Mucosa of descending colon (tissue), 3 donors: Measurements from ENCODE around the gene GRM6. TPM values are rescaled to one million over a fixed set of nuclear protein-coding genes. Genes with fewer than 3 reads are reported as not detected.

Source experiments
- ATAC-seq: fragments of 200-7000 bp; cut with Tn5 transposase; one replicate; pipeline ENCODE4 v1.9.1; 2020; ENCODE audit warnings: mild to moderate bottlenecking, moderate library complexity
- DNase-seq, 3 donors: peaks; one replicate each; pipeline ENCODE4 v3.0.0-alpha.2; 2020
- H3K36me3 ChIP-seq: fragments of 200-600 bp; one replicate; pipeline ENCODE4 v1.8.0; 2021; ENCODE audit warnings: low read depth, mild to moderate bottlenecking
- H3K4me1 ChIP-seq: fragments of 200-600 bp; one replicate; pipeline ENCODE4 v1.8.0; 2021; ENCODE audit warnings: low read depth, mild to moderate bottlenecking
- H3K4me3 ChIP-seq: fragments of 200-600 bp; one replicate; pipeline ENCODE4 v1.8.0; 2021; ENCODE audit warnings: mild to moderate bottlenecking
- H3K9me3 ChIP-seq: fragments of 200-600 bp; one replicate; pipeline ENCODE4 v1.8.0; 2021; ENCODE audit warnings: mild to moderate bottlenecking
- CTCF ChIP-seq: fragments of 200-600 bp; IDR thresholded peaks from one replicate; pipeline ENCODE4 v1.8.0; 2022; ENCODE audit warnings: antibody characterized with exemption, mild to moderate bottlenecking
- intact Hi-C, 2 donors: fragments of 100-400 bp; cut with DNase I in 1 of 2; cut with micrococcal nuclease in 1 of 2; formaldehyde crosslinking; loops; one replicate each; pipeline versions ENCODE4 v1.11.0 to v1.11.1; 2022; cut with DNase I, micrococcal nuclease
- total RNA-seq, 3 donors: library from RNA; stranded (reverse); fragmentation: NEBNext Ultra II Directional in 2 of 3; extraction: Animal tissue kit (Norgen Biotek cat#: 25700) in 2 of 3; gene quantifications; one replicate each; pipeline versions ENCODE4 v1.2.1 to v1.2.4, GENCODE V29; 2021 to 2023
- donor health status: DM: no; HTN: no; CAD: no; lungs with moderate emphysema.
- donor health status: DM: no; HTN: no; CAD: no.
- donor health status: DM: no; HTN: yes; CAD: no.

Gene GRM6
- total RNA-seq, 3 donors from 2014 or later = not detected

DNA sequence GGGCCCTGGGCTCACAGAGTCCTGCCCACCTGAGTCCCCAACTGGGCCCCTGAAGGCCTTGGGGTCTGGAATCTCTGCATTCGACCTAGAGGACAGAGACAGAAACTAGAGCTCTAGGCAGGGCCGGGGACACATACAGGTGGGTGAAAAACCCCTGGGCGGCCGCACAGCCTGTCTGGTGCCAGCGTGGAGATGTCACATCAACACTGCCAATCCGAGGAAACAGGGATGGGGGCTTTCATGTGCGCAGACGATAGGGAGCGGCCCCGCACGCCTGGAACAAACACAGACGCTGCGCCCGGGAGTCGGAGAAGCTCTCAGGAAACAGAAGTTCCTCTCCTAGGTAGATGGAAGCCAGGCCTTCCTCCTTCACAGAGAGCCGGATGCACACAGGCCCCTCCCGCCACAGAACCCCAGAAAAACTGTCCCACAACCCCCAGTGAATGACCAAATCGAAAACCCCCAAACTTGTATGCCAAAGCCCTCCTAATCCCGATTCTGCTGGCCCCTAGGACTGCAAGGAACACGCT, 1.8 kb downstream of the GRM6 start:
- no peaks in the 10 kb centered on the region for H3K36me3 ChIP-seq
- DNase-seq = no peak
- TF ChIP-seq CTCF = no peak
- H3K4me1 ChIP-seq = no peaks in the 10 kb centered on the region
- no peak for ATAC-seq
- H3K9me3 ChIP-seq = peaks cover 32% of the 10 kb centered on the region
- intact Hi-C loops = no loop called here
- H3K4me3 ChIP-seq = no peak overlapping the region

- no peak for ATAC-seq
- Histone ChIP-seq H3K36me3 (no peaks in the 10 kb centered on the region), H3K9me3 (peaks cover 37% of the 10 kb centered on the region), H3K4me1 (no peaks in the 10 kb centered on the region), H3K4me3 (no peak overlapping the region)
- intact Hi-C loops = no loop called here
- no peak for TF ChIP-seq CTCF
- DNase-seq = no peak
Measured at GRCh38 chr5:178992291-178992895, 2.7 kb downstream of the GRM6 start.

DNA sequence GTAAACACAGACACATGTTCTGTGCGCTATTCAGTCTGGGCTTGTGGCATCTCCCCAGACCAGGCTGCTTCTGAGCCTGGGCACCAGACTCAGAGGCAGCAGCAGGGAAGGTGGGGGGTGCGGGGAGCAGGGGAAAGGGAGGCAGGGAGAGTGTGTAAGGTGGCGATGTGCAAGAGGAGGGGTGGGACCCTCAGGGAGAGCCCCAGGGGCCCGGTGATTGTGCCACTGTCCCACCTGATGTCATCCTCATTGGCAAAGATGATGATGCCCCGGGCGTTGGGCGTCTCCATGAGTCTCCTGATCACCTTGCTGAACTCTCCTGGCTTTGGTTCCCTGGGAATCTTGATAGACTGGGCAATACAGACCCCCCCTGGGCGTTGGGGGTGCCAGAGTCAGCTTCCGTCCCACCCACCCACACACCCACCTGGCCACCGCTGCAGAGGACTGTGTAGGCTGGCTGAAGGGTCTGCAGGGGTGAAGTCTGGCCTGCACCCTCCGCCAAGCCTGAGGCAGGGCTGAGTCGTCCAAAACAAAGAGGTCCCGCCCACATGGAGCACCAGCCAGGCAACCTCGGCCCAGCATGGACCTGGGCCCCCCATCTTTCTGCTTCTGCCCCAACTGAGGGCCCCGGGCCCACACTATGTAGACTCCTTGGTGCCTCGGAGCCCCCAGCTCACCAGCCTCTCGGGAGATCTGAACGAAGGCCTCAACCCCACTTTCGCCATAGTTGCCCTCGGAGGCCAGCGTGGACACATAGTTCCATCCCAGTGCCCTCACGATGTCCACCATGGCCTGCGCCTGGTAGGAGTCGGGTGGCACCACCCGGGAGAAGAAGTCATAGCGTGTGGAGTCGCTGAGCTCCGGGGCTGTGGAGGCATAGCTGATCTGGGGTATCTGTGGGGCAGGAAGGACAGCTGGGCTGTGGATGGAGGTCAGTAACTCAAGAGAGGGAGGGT, 3.7 kb downstream of the GRM6 start:
- no peak for DNase-seq
- H3K9me3 ChIP-seq = peaks cover 46% of the 10 kb centered on the region
- TF ChIP-seq CTCF = no peak
- no peaks in the 10 kb centered on the region for H3K4me1 ChIP-seq
- no peaks in the 10 kb centered on the region for H3K36me3 ChIP-seq
- H3K4me3 ChIP-seq = no peak overlapping the region
- intact Hi-C loops = no loop called here
- no peak for ATAC-seq

- H3K4me1 ChIP-seq = no peaks in the 10 kb centered on the region
- intact Hi-C loops = no loop called here
- ATAC-seq = no peak
- DNase-seq = no peak
- H3K9me3 ChIP-seq = peaks cover 56% of the 10 kb centered on the region
- no peak overlapping the region for H3K4me3 ChIP-seq
- TF ChIP-seq CTCF = no peak
- H3K36me3 ChIP-seq = no peaks in the 10 kb centered on the region
Measured at GRCh38 chr5:178990491-178990890, 4.6 kb downstream of the GRM6 start.

DNA sequence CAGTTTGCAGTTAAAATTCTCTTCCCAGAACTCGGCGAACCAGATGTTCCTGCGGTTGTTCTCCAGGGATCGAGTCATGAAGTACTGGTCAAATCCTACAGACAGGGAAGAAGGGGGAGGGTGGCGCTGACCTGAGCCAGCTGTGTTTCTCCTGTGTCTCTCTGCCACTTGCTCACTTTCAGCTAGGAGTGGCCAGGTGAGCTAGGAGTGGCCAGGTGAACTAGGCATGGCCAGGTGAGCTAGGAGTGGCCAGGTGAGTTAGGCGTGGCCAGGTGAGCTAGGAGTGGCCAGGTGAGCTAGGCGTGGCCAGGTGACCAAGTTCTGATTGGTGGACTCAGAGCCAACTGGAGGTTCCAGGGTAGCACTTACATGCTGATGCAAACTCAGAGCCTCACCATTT, 5.8 kb downstream of the GRM6 start:
- Histone ChIP-seq H3K4me3 (no peak overlapping the region), H3K36me3 (no peaks in the 10 kb centered on the region), H3K9me3 (peaks cover 65% of the 10 kb centered on the region), H3K4me1 (no peaks in the 10 kb centered on the region)
- TF ChIP-seq CTCF = no peak
- no peak for ATAC-seq
- no peak for DNase-seq
- intact Hi-C loops = no loop called here
